Measurements from ENCODE around the gene ENTPD5. TPM values are rescaled to one million over a fixed set of nuclear protein-coding genes. Genes with fewer than 3 reads are reported as not detected.
A peak's percentile ranks its signal among the peaks of the same experiment; 100 is the strongest.

The ENTPD5 gene
- total and polyA plus RNA-seq, 12 donors: 3.8 to 10.0 (median 7.9) TPM

DNA sequence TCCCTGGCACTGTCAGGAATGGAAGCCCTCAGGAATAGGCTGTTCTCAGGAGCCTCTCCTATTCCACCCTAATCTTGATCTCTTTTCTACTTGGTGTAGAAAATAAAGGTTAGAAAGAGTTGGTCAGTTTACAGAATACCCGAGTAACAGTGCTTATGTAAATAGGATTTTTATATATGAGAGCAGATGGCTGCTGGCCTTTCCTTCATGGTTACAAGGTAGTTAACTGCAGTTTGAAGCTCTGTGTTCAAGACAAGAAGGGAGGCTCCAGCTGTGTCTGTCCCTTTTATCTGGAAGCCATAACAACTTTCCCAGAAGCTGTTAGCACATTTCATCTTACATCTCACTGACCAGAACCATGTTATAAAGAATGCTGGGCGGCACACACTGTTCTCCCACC lies 23.2 kb upstream of the ENTPD5 start:
- DNase-seq (no peak), ATAC-seq (no peak)
- no peak overlapping the region for H3K4me3 ChIP-seq
- no peaks in the 10 kb centered on the region for H3K9me3 ChIP-seq
- H3K4me1 ChIP-seq: no peaks in the 10 kb centered on the region
- H3K27ac ChIP-seq: no peak overlapping the region
- TF ChIP-seq CTCF (IDR thresholded peaks at IDR 0.05): no peak
- intact Hi-C loops (cut with DNase I): no loop called here
- WGBS, 2 donors: 57 to 87% methylated on average over 2 of the region's 2 CpGs
- H3K27me3 ChIP-seq: no peaks in the 10 kb centered on the region
- peaks cover 0 to 34% (median 0%) of the 10 kb centered on the region in 9 donors for H3K36me3 ChIP-seq

GRCh38 chr14:74038020-74038859 lies 19.2 kb upstream of the ENTPD5 start:
- 67 to 68% methylated on average over 3 of the region's 3 CpGs for WGBS, 2 donors
- H3K4me1 ChIP-seq: no peaks in the 10 kb centered on the region
- DNase-seq (no peak), ATAC-seq (no peak)
- peak; percentile 43 to 79 (median 70) for TF ChIP-seq CTCF (IDR thresholded peaks at IDR 0.05)
- no peak overlapping the region for H3K27ac ChIP-seq
- peaks cover 0 to 29% (median 0%) of the 10 kb centered on the region in 9 donors for H3K36me3 ChIP-seq
- no peak overlapping the region for H3K4me3 ChIP-seq
- no peaks in the 10 kb centered on the region for H3K9me3 ChIP-seq
- intact Hi-C loops (cut with DNase I): no loop called here
- H3K27me3 ChIP-seq: no peaks in the 10 kb centered on the region

DNA sequence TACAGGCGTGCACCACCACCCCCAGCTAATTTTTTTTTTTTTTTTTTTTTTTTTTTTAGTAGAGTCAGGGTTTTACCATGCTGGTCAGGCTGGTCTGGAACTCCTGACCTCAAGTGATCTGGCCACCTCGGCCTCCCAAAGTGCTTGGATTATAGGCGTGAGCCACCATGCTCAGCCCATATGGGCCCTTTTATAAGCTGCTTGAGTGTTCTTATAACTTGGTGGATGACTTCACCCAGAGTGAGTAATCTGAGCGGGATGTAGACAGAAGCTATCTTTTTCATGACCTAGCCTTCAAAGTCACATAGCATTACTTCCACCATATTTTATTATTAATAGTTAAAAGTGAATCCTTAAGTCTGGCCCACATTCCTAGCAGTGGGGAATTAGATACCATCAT lies 16.5 kb upstream of the ENTPD5 start:
- Histone ChIP-seq H3K27me3 (no peaks in the 10 kb centered on the region), H3K9me3 (no peaks in the 10 kb centered on the region), H3K4me1 (peaks cover 0 to 5% (median 0%) of the 10 kb centered on the region in 9 donors), H3K27ac (no peak overlapping the region), H3K4me3 (no peak overlapping the region), H3K36me3 (peaks cover 0 to 35% (median 0%) of the 10 kb centered on the region in 9 donors)
- no peak for TF ChIP-seq CTCF (IDR thresholded peaks at IDR 0.05)
- WGBS, 2 donors: 90 to 95% methylated on average over 4 of the region's 4 CpGs
- DNase-seq (no peak), ATAC-seq (no peak)
- intact Hi-C loops (cut with DNase I): no loop called here

GRCh38 chr14:74034572-74034971 lies 15.5 kb upstream of the ENTPD5 start:
- Histone ChIP-seq H3K36me3 (peaks cover 0 to 33% (median 0%) of the 10 kb centered on the region in 9 donors), H3K9me3 (no peaks in the 10 kb centered on the region), H3K4me1 (peaks cover 0 to 5% (median 0%) of the 10 kb centered on the region in 9 donors), H3K4me3 (no peak overlapping the region), H3K27me3 (no peaks in the 10 kb centered on the region), H3K27ac (no peak overlapping the region)
- TF ChIP-seq CTCF (IDR thresholded peaks at IDR 0.05): no peak
- WGBS, 2 donors: 93 to 95% methylated on average over 3 of the region's 3 CpGs
- no peak for DNase-seq
- ATAC-seq: no peak
- intact Hi-C loops (cut with DNase I): no loop called here

All from heart right ventricle (tissue), 16 donors.